DMS 273 treated with DMSO at 0.1 percent for 48 hours (cell line): ENCODE results near the gene ELAPOR2.
"Not testable (repeated sequence)": the region's sequence is repeated elsewhere in the genome, so short reads cannot be mapped to it uniquely, and the experiment has no call there.

Experiments used
- DNase-seq: peaks from one replicate; lab custom pipeline; 2025; lab: John Stamatoyannopoulos, UW

The ELAPOR2 gene

GRCh38 chr7:87059525-87060287 lies at the start of gene ELAPOR2:
Gene ELAPOR2 (minus strand): TSS chr7:87059654. CDS start chr7:87059513, 141 bp downstream.
- peak; percentile 88 for DNase-seq

- no peak for DNase-seq
Observed at GRCh38 chr7:87107949-87108776, 48.7 kb upstream of the ELAPOR2 start.

- no peak for DNase-seq
Observed at GRCh38 chr7:87106974-87107612, 47.6 kb upstream of the ELAPOR2 start.

GRCh38 chr7:87105401-87105800 lies 45.9 kb upstream of the ELAPOR2 start:
- DNase-seq = peak; percentile 34

- no peak for DNase-seq
Observed at GRCh38 chr7:87100326-87100725, 40.9 kb upstream of the ELAPOR2 start.

GRCh38 chr7:87097375-87097774 lies 37.9 kb upstream of the ELAPOR2 start:
- DNase-seq = not testable (repeated sequence)

GRCh38 chr7:87094322-87094721 lies 34.9 kb upstream of the ELAPOR2 start:
- DNase-seq = no peak

GRCh38 chr7:87092568-87093091 lies 33.2 kb upstream of the ELAPOR2 start:
- DNase-seq = no peak

- DNase-seq = no peak
Observed at GRCh38 chr7:87091487-87092066, 32.1 kb upstream of the ELAPOR2 start.

- no peak for DNase-seq
Observed at GRCh38 chr7:87083865-87084519, 24.5 kb upstream of the ELAPOR2 start.

- no peak for DNase-seq
Observed at GRCh38 chr7:87082675-87083074, 23.2 kb upstream of the ELAPOR2 start.

GRCh38 chr7:87075671-87076404 lies 16.4 kb upstream of the ELAPOR2 start:
- no peak for DNase-seq

- DNase-seq = no peak
Observed at GRCh38 chr7:87067788-87068187, 8.3 kb upstream of the ELAPOR2 start.

GRCh38 chr7:87060288-87060537 lies 759 bp upstream of the ELAPOR2 start:
- DNase-seq = no peak

- DNase-seq = no peak
Observed at GRCh38 chr7:87058744-87059524, 520 bp downstream of the ELAPOR2 start.

- no peak for DNase-seq
Observed at GRCh38 chr7:87057210-87057609, 2.2 kb downstream of the ELAPOR2 start.

- DNase-seq = no peak
Observed at GRCh38 chr7:87056346-87056745, 3.1 kb downstream of the ELAPOR2 start.

GRCh38 chr7:87048839-87049238 lies 10.6 kb downstream of the ELAPOR2 start:
- DNase-seq = no peak

- no peak for DNase-seq
Observed at GRCh38 chr7:87046456-87046855, 13.0 kb downstream of the ELAPOR2 start.

- DNase-seq = not testable (repeated sequence)
Observed at GRCh38 chr7:87044713-87045112, 14.7 kb downstream of the ELAPOR2 start.
